WTC11 (cell line): ENCODE data around the gene RUNX1. TPM values are rescaled to one million over a fixed set of nuclear protein-coding genes. Genes with fewer than 3 reads are reported as not detected.

Experiments used
- ATAC-seq: fragments of 200-7000 bp; cut with Tn5 transposase; 2 replicates; pipeline ENCODE4 v1.10.0; 2021; ENCODE audit warnings: mild to moderate bottlenecking, moderate library complexity
- CTCF ChIA-PET: fragments of 300-600 bp; sonication (Branson Sonifier 250); formaldehyde crosslinking; loops from one replicate; lab custom pipeline; 2021; ENCODE audit warnings: antibody characterized with exemption; lab: Charles Lee
- POLR2A ChIA-PET: fragments of 350-600 bp; sonication (Branson Sonifier 250); formaldehyde crosslinking; loops from one replicate; lab custom pipeline; 2021; ENCODE audit warnings: antibody characterized with exemption; lab: Charles Lee
- DNase-seq: peaks from one replicate; pipeline ENCODE4 v3.0.0; 2021; ENCODE audit warnings: low spot score
- H3K27ac Mint-ChIP-seq: 2 replicates; pipeline ENCODE4 v1.8.0; 2021; ENCODE audit warnings: mixed read lengths
- H3K27me3 Mint-ChIP-seq: 2 replicates; pipeline ENCODE4 v1.8.0; 2021; ENCODE audit warnings: low read depth, mild to moderate bottlenecking, moderate library complexity, mixed read lengths
- H3K36me3 Mint-ChIP-seq: 2 replicates; pipeline ENCODE4 v1.8.0; 2021; ENCODE audit warnings: mixed read lengths
- H3K4me1 Mint-ChIP-seq: 2 replicates; pipeline ENCODE4 v1.8.0; 2022; ENCODE audit warnings: mixed read lengths
- H3K4me3 Mint-ChIP-seq: 2 replicates; pipeline ENCODE4 v1.8.0; 2021; ENCODE audit warnings: mild to moderate bottlenecking, moderate library complexity, mixed read lengths
- H3K9me3 Mint-ChIP-seq: 2 replicates; pipeline ENCODE4 v1.8.0; 2021; ENCODE audit warnings: mixed read lengths
- ESRRA ChIP-seq: sonication (generic); formaldehyde crosslinking; IDR thresholded peaks from 2 replicates; pipeline ENCODE4 v1.8.1; 2022; ENCODE audit warnings: mild to moderate bottlenecking, missing genetic modification reagents, borderline replicate concordance
- FOXP1 ChIP-seq: sonication (generic); formaldehyde crosslinking; IDR thresholded peaks from 2 replicates; pipeline ENCODE4 v1.8.0; 2022; ENCODE audit warnings: missing genetic modification reagents, mild to moderate bottlenecking, moderate library complexity, borderline replicate concordance
- JUN ChIP-seq: sonication (generic); formaldehyde crosslinking; IDR thresholded peaks from 2 replicates; pipeline ENCODE4 v1.8.0; 2023; ENCODE audit warnings: mild to moderate bottlenecking, missing genetic modification reagents
- NFATC4 ChIP-seq: fragments of 250-450 bp; sonication (Bioruptor Pico); IDR thresholded peaks from 2 replicates; pipeline ENCODE4 v1.9.0; 2021; ENCODE audit warnings: mild to moderate bottlenecking
- NR2C2 ChIP-seq: sonication (generic); formaldehyde crosslinking; IDR thresholded peaks from 2 replicates; pipeline ENCODE4 v1.8.0; 2022; ENCODE audit warnings: mild to moderate bottlenecking, missing genetic modification reagents
- OVOL2 ChIP-seq: fragments of 250-450 bp; sonication (Bioruptor Pico); IDR thresholded peaks from 2 replicates; pipeline ENCODE4 v1.9.0; 2021; ENCODE audit warnings: mild to moderate bottlenecking, borderline replicate concordance
- SMAD4 ChIP-seq: sonication (generic); formaldehyde crosslinking; IDR thresholded peaks from 2 replicates; pipeline ENCODE4 v1.8.0; 2022; ENCODE audit warnings: mild to moderate bottlenecking, missing genetic modification reagents
- TEAD4 ChIP-seq: sonication (generic); formaldehyde crosslinking; IDR thresholded peaks from 2 replicates; pipeline ENCODE4 v1.8.0; 2022; ENCODE audit warnings: mild to moderate bottlenecking, missing genetic modification reagents
- TP53 ChIP-seq: sonication (generic); formaldehyde crosslinking; IDR thresholded peaks from 2 replicates; pipeline ENCODE4 v1.8.1; 2023; ENCODE audit warnings: mild to moderate bottlenecking, missing genetic modification reagents
- ZNF121 ChIP-seq: sonication (generic); formaldehyde crosslinking; IDR thresholded peaks from 2 replicates; pipeline ENCODE4 v1.8.0; 2023; ENCODE audit warnings: missing genetic modification reagents
- ZNF232 ChIP-seq: sonication (generic); formaldehyde crosslinking; IDR thresholded peaks from 2 replicates; pipeline ENCODE4 v1.8.0; 2022; ENCODE audit warnings: mild to moderate bottlenecking, missing genetic modification reagents
- ZNF263 ChIP-seq: sonication (generic); formaldehyde crosslinking; IDR thresholded peaks from 2 replicates; pipeline ENCODE4 v1.8.1; 2022; ENCODE audit warnings: low read depth, mild to moderate bottlenecking, moderate library complexity, missing genetic modification reagents
- total RNA-seq: library from RNA; stranded (reverse); gene quantifications from 3 replicates; pipeline ENCODE4 v1.2.3, GENCODE V29; 2021
- TF ChIP-seq, protein P1 (sequence below): fragments of 250-450 bp; sonication (Bioruptor Pico); conservative IDR thresholded peaks from 2 replicates; pipeline ENCODE4 v1.9.0; 2021; ENCODE audit warnings: mild to moderate bottlenecking
- TF ChIP-seq, protein P2 (sequence below): sonication (generic); formaldehyde crosslinking; IDR thresholded peaks from 2 replicates; pipeline ENCODE4 v1.8.1; 2022; ENCODE audit warnings: low read depth, mild to moderate bottlenecking, moderate library complexity, missing genetic modification reagents, borderline replicate concordance
- TF ChIP-seq, protein P3 (sequence below): sonication (generic); formaldehyde crosslinking; IDR thresholded peaks from 2 replicates; pipeline ENCODE4 v1.8.1; 2022; ENCODE audit warnings: missing genetic modification reagents, borderline replicate concordance
- TF ChIP-seq, protein P4 (sequence below): sonication (generic); formaldehyde crosslinking; IDR thresholded peaks from 2 replicates; pipeline ENCODE4 v1.8.0; 2022; ENCODE audit warnings: mild to moderate bottlenecking, missing genetic modification reagents
- TF ChIP-seq, protein P5 (sequence below): fragments of 200-600 bp; IDR thresholded peaks from 2 replicates; pipeline ENCODE4 v1.8.0; 2022; ENCODE audit warnings: antibody characterized with exemption
- TF ChIP-seq, protein P6 (sequence below): sonication (generic); formaldehyde crosslinking; IDR thresholded peaks from 2 replicates; pipeline ENCODE4 v1.8.0; 2022; ENCODE audit warnings: mild to moderate bottlenecking, missing genetic modification reagents
- TF ChIP-seq, protein P7 (sequence below): sonication (generic); formaldehyde crosslinking; IDR thresholded peaks from 2 replicates; pipeline ENCODE4 v1.8.1; 2022; ENCODE audit warnings: mild to moderate bottlenecking, moderate library complexity, missing genetic modification reagents

The RUNX1 gene
- total RNA-seq, 1 experiment from 2014 or later, result 2.2 TPM

DNA sequence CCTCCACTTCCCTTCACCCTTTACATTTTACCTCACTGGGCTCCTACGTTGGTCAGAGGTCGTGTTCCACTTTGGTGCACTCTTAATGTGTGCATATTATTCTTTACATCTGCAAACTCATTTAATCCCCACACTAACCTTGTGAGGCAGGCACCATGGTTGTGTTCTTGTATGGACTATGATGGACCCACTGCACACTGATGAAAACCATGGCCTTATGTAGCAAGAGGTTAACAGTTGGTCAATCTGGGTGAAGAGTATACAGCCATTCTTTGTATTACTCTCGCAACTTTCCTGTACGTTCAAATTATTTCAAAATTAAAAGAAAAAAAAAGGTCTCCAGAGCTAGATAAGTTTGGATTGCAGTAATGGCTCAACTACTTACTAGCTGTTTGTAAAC is 78.5 kb downstream of the RUNX1 start:
- Mint-ChIP-seq H3K9me3 (no peaks in the 10 kb centered on the region), H3K27me3 (no peaks in the 10 kb centered on the region)
- CTCF ChIA-PET, result no interaction called here

DNA sequence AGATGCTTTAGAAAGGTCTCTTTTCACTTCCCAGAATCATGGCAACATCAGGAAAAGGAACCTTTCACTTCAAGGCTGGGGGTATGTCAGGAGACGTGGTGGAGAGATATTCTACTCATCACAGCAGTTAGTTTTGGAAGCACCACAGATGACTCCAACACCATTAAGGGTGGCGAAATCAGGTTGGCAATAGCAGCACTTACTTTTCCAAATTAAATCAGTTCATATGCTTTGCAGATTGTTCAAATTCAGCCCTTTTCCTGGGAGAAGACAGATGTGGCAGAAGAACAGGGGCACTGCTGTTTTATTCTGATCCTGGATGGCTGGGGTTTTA is 79.0 kb downstream of the RUNX1 start:
- H3K9me3 Mint-ChIP-seq, result no peaks in the 10 kb centered on the region
- ChIA-PET POLR2A (no interaction called here), CTCF (no interaction called here)
- no peak for DNase-seq
- H3K4me1 Mint-ChIP-seq, result peaks cover 15% of the 10 kb centered on the region
- TF ChIP-seq, protein P1, sequence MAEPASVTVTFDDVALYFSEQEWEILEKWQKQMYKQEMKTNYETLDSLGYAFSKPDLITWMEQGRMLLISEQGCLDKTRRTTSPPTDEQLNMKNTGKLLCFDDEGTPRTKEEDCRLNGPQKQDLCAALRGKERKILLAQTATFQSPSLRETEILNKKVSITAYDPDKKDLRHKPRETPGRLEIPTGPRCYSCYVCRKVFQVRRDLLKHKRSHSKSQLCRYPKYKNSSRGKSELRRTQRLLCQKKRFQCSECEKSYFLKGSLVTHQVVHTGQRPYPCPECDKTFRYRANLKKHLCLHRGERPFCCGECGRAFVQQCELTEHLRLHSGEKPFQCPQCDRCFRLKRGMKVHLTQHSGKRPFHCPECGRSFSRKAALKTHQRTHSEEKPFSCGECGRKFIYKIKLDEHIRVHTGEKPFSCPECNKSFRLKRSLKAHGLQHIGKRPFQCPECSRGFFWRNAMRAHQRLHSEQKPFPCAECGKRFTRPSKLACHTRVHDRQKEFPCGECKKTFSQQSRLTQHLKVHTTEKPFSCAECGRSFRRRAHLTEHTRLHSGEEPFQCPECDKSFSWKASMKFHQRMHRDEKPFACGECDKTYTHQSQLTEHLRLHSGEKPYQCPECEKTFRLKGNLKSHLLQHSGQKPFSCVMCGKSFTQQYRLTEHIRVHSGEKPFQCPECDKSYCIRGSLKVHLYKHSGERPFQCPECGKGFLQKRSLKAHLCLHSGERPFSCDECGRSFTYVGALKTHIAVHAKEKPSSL (CRISPR knock-in tag), result no peak
- TF ChIP-seq FOXP1 (CRISPR knock-in tag) (no peak), ZNF263 (CRISPR knock-in tag) (no peak)
- TF ChIP-seq, protein P2, sequence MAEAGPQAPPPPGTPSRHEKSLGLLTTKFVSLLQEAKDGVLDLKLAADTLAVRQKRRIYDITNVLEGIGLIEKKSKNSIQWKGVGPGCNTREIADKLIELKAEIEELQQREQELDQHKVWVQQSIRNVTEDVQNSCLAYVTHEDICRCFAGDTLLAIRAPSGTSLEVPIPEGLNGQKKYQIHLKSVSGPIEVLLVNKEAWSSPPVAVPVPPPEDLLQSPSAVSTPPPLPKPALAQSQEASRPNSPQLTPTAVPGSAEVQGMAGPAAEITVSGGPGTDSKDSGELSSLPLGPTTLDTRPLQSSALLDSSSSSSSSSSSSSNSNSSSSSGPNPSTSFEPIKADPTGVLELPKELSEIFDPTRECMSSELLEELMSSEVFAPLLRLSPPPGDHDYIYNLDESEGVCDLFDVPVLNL (CRISPR knock-in tag), result no peak
- no peaks in the 10 kb centered on the region for H3K36me3 Mint-ChIP-seq
- H3K27ac Mint-ChIP-seq, result no peak overlapping the region
- no peak overlapping the region for H3K4me3 Mint-ChIP-seq
- no peak for ATAC-seq
- no peaks in the 10 kb centered on the region for H3K27me3 Mint-ChIP-seq

More for the DNA sequence above, 78.5 kb downstream of the RUNX1 start:
- H3K27ac Mint-ChIP-seq, result no peak overlapping the region
- H3K36me3 Mint-ChIP-seq, result no peaks in the 10 kb centered on the region
- ATAC-seq (no peak), DNase-seq (no peak)
- TF ChIP-seq ESRRA (CRISPR knock-in tag), result no peak
- no peak for TF ChIP-seq TP53 (CRISPR knock-in tag)
- TF ChIP-seq NR2C2 (CRISPR knock-in tag), result no peak
- no peak for TF ChIP-seq OVOL2 (CRISPR knock-in tag)
- no peak for TF ChIP-seq TEAD4 (CRISPR knock-in tag)
- no peak for TF ChIP-seq SMAD4 (CRISPR knock-in tag)
- TF ChIP-seq, protein P3, sequence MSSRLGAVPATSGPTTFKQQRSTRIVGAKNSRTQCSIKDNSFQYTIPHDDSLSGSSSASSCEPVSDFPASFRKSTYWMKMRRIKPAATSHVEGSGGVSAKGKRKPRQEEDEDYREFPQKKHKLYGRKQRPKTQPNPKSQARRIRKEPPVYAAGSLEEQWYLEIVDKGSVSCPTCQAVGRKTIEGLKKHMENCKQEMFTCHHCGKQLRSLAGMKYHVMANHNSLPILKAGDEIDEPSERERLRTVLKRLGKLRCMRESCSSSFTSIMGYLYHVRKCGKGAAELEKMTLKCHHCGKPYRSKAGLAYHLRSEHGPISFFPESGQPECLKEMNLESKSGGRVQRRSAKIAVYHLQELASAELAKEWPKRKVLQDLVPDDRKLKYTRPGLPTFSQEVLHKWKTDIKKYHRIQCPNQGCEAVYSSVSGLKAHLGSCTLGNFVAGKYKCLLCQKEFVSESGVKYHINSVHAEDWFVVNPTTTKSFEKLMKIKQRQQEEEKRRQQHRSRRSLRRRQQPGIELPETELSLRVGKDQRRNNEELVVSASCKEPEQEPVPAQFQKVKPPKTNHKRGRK (CRISPR knock-in tag), result no peak
- no peak for TF ChIP-seq JUN
- no peak for TF ChIP-seq NFATC4
- TF ChIP-seq, protein P4, sequence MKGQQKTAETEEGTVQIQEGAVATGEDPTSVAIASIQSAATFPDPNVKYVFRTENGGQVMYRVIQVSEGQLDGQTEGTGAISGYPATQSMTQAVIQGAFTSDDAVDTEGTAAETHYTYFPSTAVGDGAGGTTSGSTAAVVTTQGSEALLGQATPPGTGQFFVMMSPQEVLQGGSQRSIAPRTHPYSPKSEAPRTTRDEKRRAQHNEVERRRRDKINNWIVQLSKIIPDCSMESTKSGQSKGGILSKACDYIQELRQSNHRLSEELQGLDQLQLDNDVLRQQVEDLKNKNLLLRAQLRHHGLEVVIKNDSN (CRISPR knock-in tag), result no peak
- TF ChIP-seq, protein P5, sequence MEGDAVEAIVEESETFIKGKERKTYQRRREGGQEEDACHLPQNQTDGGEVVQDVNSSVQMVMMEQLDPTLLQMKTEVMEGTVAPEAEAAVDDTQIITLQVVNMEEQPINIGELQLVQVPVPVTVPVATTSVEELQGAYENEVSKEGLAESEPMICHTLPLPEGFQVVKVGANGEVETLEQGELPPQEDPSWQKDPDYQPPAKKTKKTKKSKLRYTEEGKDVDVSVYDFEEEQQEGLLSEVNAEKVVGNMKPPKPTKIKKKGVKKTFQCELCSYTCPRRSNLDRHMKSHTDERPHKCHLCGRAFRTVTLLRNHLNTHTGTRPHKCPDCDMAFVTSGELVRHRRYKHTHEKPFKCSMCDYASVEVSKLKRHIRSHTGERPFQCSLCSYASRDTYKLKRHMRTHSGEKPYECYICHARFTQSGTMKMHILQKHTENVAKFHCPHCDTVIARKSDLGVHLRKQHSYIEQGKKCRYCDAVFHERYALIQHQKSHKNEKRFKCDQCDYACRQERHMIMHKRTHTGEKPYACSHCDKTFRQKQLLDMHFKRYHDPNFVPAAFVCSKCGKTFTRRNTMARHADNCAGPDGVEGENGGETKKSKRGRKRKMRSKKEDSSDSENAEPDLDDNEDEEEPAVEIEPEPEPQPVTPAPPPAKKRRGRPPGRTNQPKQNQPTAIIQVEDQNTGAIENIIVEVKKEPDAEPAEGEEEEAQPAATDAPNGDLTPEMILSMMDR, result no peak
- no peak for TF ChIP-seq ZNF121 (CRISPR knock-in tag)
- TF ChIP-seq ZNF232 (CRISPR knock-in tag), result no peak
- TF ChIP-seq, protein P6, sequence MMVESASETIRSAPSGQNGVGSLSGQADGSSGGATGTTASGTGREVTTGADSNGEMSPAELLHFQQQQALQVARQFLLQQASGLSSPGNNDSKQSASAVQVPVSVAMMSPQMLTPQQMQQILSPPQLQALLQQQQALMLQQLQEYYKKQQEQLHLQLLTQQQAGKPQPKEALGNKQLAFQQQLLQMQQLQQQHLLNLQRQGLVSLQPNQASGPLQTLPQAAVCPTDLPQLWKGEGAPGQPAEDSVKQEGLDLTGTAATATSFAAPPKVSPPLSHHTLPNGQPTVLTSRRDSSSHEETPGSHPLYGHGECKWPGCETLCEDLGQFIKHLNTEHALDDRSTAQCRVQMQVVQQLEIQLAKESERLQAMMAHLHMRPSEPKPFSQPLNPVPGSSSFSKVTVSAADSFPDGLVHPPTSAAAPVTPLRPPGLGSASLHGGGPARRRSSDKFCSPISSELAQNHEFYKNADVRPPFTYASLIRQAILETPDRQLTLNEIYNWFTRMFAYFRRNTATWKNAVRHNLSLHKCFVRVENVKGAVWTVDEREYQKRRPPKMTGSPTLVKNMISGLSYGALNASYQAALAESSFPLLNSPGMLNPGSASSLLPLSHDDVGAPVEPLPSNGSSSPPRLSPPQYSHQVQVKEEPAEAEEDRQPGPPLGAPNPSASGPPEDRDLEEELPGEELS (CRISPR knock-in tag), result no peak
- TF ChIP-seq, protein P7, sequence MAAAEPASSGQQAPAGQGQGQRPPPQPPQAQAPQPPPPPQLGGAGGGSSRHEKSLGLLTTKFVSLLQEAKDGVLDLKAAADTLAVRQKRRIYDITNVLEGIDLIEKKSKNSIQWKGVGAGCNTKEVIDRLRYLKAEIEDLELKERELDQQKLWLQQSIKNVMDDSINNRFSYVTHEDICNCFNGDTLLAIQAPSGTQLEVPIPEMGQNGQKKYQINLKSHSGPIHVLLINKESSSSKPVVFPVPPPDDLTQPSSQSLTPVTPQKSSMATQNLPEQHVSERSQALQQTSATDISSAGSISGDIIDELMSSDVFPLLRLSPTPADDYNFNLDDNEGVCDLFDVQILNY (CRISPR knock-in tag), result no peak
- TF ChIP-seq, protein P1 (CRISPR knock-in tag), result no peak
- POLR2A ChIA-PET, result no interaction called here
- no peak overlapping the region for H3K4me3 Mint-ChIP-seq
- peaks cover 15% of the 10 kb centered on the region for H3K4me1 Mint-ChIP-seq
